HCT116 (cell line): ENCODE data around the gene FAXC. TPM values are rescaled to one million over a fixed set of nuclear protein-coding genes. Genes with fewer than 3 reads are reported as not detected.

ENCODE experiments used
- ATAC-seq: fragments of 200-7000 bp; cut with Tn5 transposase; 2 replicates; pipeline ENCODE4 v1.9.1; 2020; ENCODE audit warnings: mild to moderate bottlenecking, moderate library complexity
- BruUV-seq: library from RNA; stranded (reverse); fragments of 400-500 nt; replicated peaks from 2 replicates; lab custom pipeline; 2021; lab: Mats Ljungman, UMichigan
- CTCF ChIA-PET: fragments of 300-600 bp; sonication (Branson Sonifier 250); formaldehyde crosslinking; loops from one replicate; lab custom pipeline; 2021; ENCODE audit warnings: antibody characterized with exemption; lab: Charles Lee
- POLR2A ChIA-PET: fragments of 300-600, 350-600 bp; sonication (Branson Sonifier 250); formaldehyde crosslinking; loops from one replicate; lab custom pipeline; 2021; ENCODE audit warnings: antibody characterized with exemption; lab: Charles Lee
- RAD21 ChIA-PET, 2 experiments: fragments of 300-600 bp; sonication (Branson Sonifier 250); formaldehyde crosslinking; loops; one replicate each; lab custom pipeline; 2023; ENCODE audit warnings: low total read pairs in 2 of 2; ENCODE audit not compliant: uncharacterized antibody in 2 of 2, unreplicated experiment in 2 of 2, low non-redundant PET in 1 of 2; lab: Charles Lee
- DNase-seq: peaks from one replicate; pipeline ENCODE4 v3.0.0-alpha.2; 2010; ENCODE audit warnings: low read depth, low spot score
- H2AFZ ChIP-seq: fragments of 200-600 bp; shearing (Covaris generic), sonication (generic); 2 replicates; pipeline ENCODE4 v1.6.1; 2017; ENCODE audit warnings: low read depth, mixed run types, mixed read lengths, antibody characterized with exemption, low read length; ENCODE audit not compliant: poor library complexity, severe bottlenecking
- H3K27ac ChIP-seq: 2 replicates; pipeline ENCODE4 v1.5.1; 2012; ENCODE audit warnings: low read depth, low read length
- H3K27me3 ChIP-seq: fragments of 200-600 bp; sonication (generic); 2 replicates; pipeline ENCODE4 v1.6.1; 2016; ENCODE audit warnings: mixed run types, low read length, mixed read lengths; ENCODE audit not compliant: insufficient read depth
- H3K36me3 ChIP-seq, 2 experiments: fragments of 200-500 bp in 1 of 2; fragments of 200-600 bp in 1 of 2; sonication (Bioruptor generic) in 1 of 2; sonication (generic) in 1 of 2; 2 replicates each; pipeline versions ENCODE4 v1.5.1 to v1.6.1; 2014 to 2016; ENCODE audit warnings: low read length in 2 of 2, inconsistent platforms in 1 of 2, mixed read lengths in 1 of 2, mixed run types in 1 of 2; ENCODE audit not compliant: insufficient read depth in 2 of 2, control insufficient read depth in 1 of 2
- H3K4me1 ChIP-seq, 2 experiments: fragments of 200-600 bp in 1 of 2; sonication (generic) in 1 of 2; 2 replicates each; pipeline versions ENCODE4 v1.5.1 to v1.6.1; 2012 to 2017; ENCODE audit warnings: low read length in 2 of 2, inconsistent platforms in 1 of 2, mild to moderate bottlenecking in 1 of 2, mixed read lengths in 1 of 2, mixed run types in 1 of 2, moderate library complexity in 1 of 2; ENCODE audit not compliant: insufficient read depth in 2 of 2, control insufficient read depth in 1 of 2
- H3K4me2 ChIP-seq: fragments of 200-600 bp; sonication (generic); 2 replicates; pipeline ENCODE4 v1.6.1; 2017; ENCODE audit warnings: mixed run types, low read length, mixed read lengths
- H3K4me3 ChIP-seq, 2 experiments: fragments of 200-600 bp in 1 of 2; sonication (generic) in 1 of 2; replicated peaks in 1 of 2; 2 replicates each; pipeline ENCODE4 v1.5.1; 2011 to 2016; ENCODE audit warnings: low read length in 2 of 2, control low read depth in 1 of 2, low read depth in 1 of 2, mild to moderate bottlenecking in 1 of 2, mixed read lengths in 1 of 2, mixed run types in 1 of 2
- H3K79me2 ChIP-seq: fragments of 200-600 bp; sonication (generic); 2 replicates; pipeline ENCODE4 v1.6.1; 2017; ENCODE audit warnings: mild to moderate bottlenecking, mixed run types, low read length, moderate library complexity, mixed read lengths; ENCODE audit not compliant: insufficient read depth
- H3K9ac ChIP-seq: fragments of 200-600 bp; sonication (generic); 2 replicates; pipeline ENCODE4 v1.6.1; 2016; ENCODE audit warnings: low read length, mixed read lengths
- H3K9me2 ChIP-seq: fragments of 200-600 bp; sonication (generic), shearing (Covaris generic); 2 replicates; pipeline ENCODE4 v1.6.1; 2017; ENCODE audit warnings: mixed run types, mild to moderate bottlenecking, moderate library complexity; ENCODE audit not compliant: insufficient read depth
- H3K9me3 ChIP-seq, 2 experiments: fragments of 200-500 bp in 1 of 2; fragments of 200-600 bp in 1 of 2; sonication (Bioruptor generic) in 1 of 2; sonication (generic) in 1 of 2; 2 replicates each; pipeline ENCODE4 v1.6.1; 2014 to 2017; ENCODE audit warnings: low read length in 2 of 2, mixed read lengths in 2 of 2, inconsistent platforms in 1 of 2, low read depth in 1 of 2, mild to moderate bottlenecking in 1 of 2, mixed run types in 1 of 2, moderate library complexity in 1 of 2; ENCODE audit not compliant: control insufficient read depth in 1 of 2, insufficient read depth in 1 of 2
- H4K20me1 ChIP-seq: fragments of 200-600 bp; sonication (generic), shearing (Covaris generic); 2 replicates; pipeline ENCODE4 v1.6.1; 2017; ENCODE audit warnings: mixed run types, mild to moderate bottlenecking, moderate library complexity; ENCODE audit not compliant: insufficient read depth
- CBX3 ChIP-seq: IDR thresholded peaks from 2 replicates; pipeline ENCODE4 v1.6.1; 2012; ENCODE audit warnings: low read depth
- CEBPB ChIP-seq: IDR thresholded peaks from 2 replicates; pipeline ENCODE4 v1.6.1; 2012; ENCODE audit warnings: low read depth
- EGR1 ChIP-seq: IDR thresholded peaks from 2 replicates; pipeline ENCODE4 v1.6.1; 2012; ENCODE audit warnings: low read depth
- ELF1 ChIP-seq: IDR thresholded peaks from 2 replicates; pipeline ENCODE4 v1.6.1; 2012; ENCODE audit warnings: low read depth, borderline replicate concordance
- EZH2 ChIP-seq: fragments of 200-600 bp; sonication (generic); IDR thresholded peaks from 2 replicates; pipeline ENCODE4 v1.6.1; 2017; ENCODE audit warnings: antibody characterized with exemption, mixed run types
- EZH2phosphoT487 ChIP-seq: fragments of 200-600 bp; IDR thresholded peaks from 2 replicates; pipeline ENCODE4 v1.6.1; 2018; ENCODE audit warnings: antibody characterized with exemption, borderline replicate concordance
- FOSL1 ChIP-seq: IDR thresholded peaks from 2 replicates; pipeline ENCODE4 v1.6.1; 2012; ENCODE audit warnings: low read depth
- RAD21 ChIP-seq: IDR thresholded peaks from 2 replicates; pipeline ENCODE4 v1.6.1; 2012; ENCODE audit warnings: low read depth, mild to moderate bottlenecking
- SIN3A ChIP-seq: IDR thresholded peaks from 2 replicates; pipeline ENCODE4 v1.6.1; 2012; ENCODE audit warnings: low read depth
- TCF7L2 ChIP-seq: IDR thresholded peaks from 2 replicates; pipeline ENCODE4 v1.7.0; 2011; ENCODE audit warnings: borderline replicate concordance, inconsistent platforms; ENCODE audit not compliant: insufficient read depth, insufficient read length; ENCODE audit errors: extremely low read depth
- YY1 ChIP-seq: IDR thresholded peaks from 2 replicates; pipeline ENCODE4 v1.6.1; 2011; ENCODE audit warnings: low read length, low read depth, moderate library complexity, mild to moderate bottlenecking; ENCODE audit not compliant: insufficient replicate concordance; ENCODE audit errors: extremely low read depth
- ZFX ChIP-seq: fragments of 450-650 bp; IDR thresholded peaks from 2 replicates; pipeline ENCODE4 v1.6.1; 2017
- intact Hi-C: fragments of 100-400 bp; cut with micrococcal nuclease; formaldehyde crosslinking; loops from 2 replicates; pipeline ENCODE4 v1.10.0; 2022
- total RNA-seq: library from RNA; stranded (reverse); gene quantifications from one replicate; pipeline ENCODE4 v1.2.1, GENCODE V29; 2021; ENCODE audit not compliant: unreplicated experiment
- TF ChIP-seq, protein P1 (sequence below), 3 experiments: fragments of 200-600 bp in 1 of 3; sonication (generic) in 1 of 3; IDR thresholded peaks in 2 of 3; conservative IDR thresholded peaks in 1 of 3; 2 replicates each; pipeline ENCODE4 v1.5.1; 2012 to 2017; ENCODE audit warnings: low read depth in 2 of 3, low read length in 2 of 3, antibody characterized with exemption in 1 of 3, borderline replicate concordance in 1 of 3, control low read depth in 1 of 3, mild to moderate bottlenecking in 1 of 3, mixed read lengths in 1 of 3, mixed run types in 1 of 3, moderate library complexity in 1 of 3; ENCODE audit not compliant: insufficient read depth in 1 of 3
- TF ChIP-seq, protein P2 (sequence below): IDR thresholded peaks from 2 replicates; pipeline ENCODE4 v1.6.1; 2011; ENCODE audit warnings: mild to moderate bottlenecking, low read length, moderate library complexity; ENCODE audit not compliant: insufficient replicate concordance; ENCODE audit errors: extremely low read depth
- TF ChIP-seq, protein P3 (sequence below): IDR thresholded peaks from 2 replicates; pipeline ENCODE4 v1.6.1; 2012

Gene FAXC
- total RNA-seq, 1 experiment from 2014 or later = 4.7 TPM

GRCh38 chr6:99346595-99346994 is 2.9 kb downstream of the FAXC start:
- Histone ChIP-seq H3K9me3 (no peaks in the 10 kb centered on the region), H3K4me2 (no peak overlapping the region), H3K4me1 (peaks cover 8 to 24% of the 10 kb centered on the region in 2 experiments; a peak in 3 of 4 replicates), H3K79me2 (no peaks in the 10 kb centered on the region), H3K27ac (no peak overlapping the region), H3K36me3 (no peaks in the 10 kb centered on the region), H3K27me3 (no peaks in the 10 kb centered on the region), H3K9me2 (no peaks in the 10 kb centered on the region), H4K20me1 (no peaks in the 10 kb centered on the region), H2AFZ (no peak overlapping the region), H3K4me3 (no peak overlapping the region), H3K9ac (no peak overlapping the region)
- RAD21 ChIA-PET = no interaction called here
- ATAC-seq = no peak
- no TSS peak for BruUV-seq
- intact Hi-C loops = no loop called here
- POLR2A ChIA-PET = no interaction called here
- no peak for DNase-seq
- TF ChIP-seq SIN3A = no peak
- TF ChIP-seq, protein P1, sequence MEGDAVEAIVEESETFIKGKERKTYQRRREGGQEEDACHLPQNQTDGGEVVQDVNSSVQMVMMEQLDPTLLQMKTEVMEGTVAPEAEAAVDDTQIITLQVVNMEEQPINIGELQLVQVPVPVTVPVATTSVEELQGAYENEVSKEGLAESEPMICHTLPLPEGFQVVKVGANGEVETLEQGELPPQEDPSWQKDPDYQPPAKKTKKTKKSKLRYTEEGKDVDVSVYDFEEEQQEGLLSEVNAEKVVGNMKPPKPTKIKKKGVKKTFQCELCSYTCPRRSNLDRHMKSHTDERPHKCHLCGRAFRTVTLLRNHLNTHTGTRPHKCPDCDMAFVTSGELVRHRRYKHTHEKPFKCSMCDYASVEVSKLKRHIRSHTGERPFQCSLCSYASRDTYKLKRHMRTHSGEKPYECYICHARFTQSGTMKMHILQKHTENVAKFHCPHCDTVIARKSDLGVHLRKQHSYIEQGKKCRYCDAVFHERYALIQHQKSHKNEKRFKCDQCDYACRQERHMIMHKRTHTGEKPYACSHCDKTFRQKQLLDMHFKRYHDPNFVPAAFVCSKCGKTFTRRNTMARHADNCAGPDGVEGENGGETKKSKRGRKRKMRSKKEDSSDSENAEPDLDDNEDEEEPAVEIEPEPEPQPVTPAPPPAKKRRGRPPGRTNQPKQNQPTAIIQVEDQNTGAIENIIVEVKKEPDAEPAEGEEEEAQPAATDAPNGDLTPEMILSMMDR (IDR thresholded peaks at IDR 0.05 in 2 of 3, conservative IDR thresholded peaks at IDR 0.05 in 1 of 3; ENCODE audit: borderline replicate concordance in 1 of 3, insufficient read depth in 1 of 3, low read depth in 2 of 3, low read length in 2 of 3) = no peak
- TF ChIP-seq, protein P2, sequence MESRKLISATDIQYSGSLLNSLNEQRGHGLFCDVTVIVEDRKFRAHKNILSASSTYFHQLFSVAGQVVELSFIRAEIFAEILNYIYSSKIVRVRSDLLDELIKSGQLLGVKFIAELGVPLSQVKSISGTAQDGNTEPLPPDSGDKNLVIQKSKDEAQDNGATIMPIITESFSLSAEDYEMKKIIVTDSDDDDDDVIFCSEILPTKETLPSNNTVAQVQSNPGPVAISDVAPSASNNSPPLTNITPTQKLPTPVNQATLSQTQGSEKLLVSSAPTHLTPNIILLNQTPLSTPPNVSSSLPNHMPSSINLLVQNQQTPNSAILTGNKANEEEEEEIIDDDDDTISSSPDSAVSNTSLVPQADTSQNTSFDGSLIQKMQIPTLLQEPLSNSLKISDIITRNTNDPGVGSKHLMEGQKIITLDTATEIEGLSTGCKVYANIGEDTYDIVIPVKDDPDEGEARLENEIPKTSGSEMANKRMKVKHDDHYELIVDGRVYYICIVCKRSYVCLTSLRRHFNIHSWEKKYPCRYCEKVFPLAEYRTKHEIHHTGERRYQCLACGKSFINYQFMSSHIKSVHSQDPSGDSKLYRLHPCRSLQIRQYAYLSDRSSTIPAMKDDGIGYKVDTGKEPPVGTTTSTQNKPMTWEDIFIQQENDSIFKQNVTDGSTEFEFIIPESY = no peak
- no peak for TF ChIP-seq YY1
- TF ChIP-seq ZFX = no peak
- no peak for TF ChIP-seq EZH2
- TF ChIP-seq, protein P3, sequence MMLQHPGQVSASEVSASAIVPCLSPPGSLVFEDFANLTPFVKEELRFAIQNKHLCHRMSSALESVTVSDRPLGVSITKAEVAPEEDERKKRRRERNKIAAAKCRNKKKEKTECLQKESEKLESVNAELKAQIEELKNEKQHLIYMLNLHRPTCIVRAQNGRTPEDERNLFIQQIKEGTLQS = no peak
- TF ChIP-seq RAD21 = no peak
- TF ChIP-seq ELF1 = no peak
- no peak for TF ChIP-seq EGR1
- no peak for TF ChIP-seq TCF7L2
- no peak for TF ChIP-seq EZH2phosphoT487
- no peak for TF ChIP-seq CEBPB
- no peak for TF ChIP-seq CBX3
- no peak for TF ChIP-seq FOSL1
- CTCF ChIA-PET = interaction anchor here (1.2 to 1.7 kb wide), 2 partner anchors 9 to 12 kb away, joined by 4 read pairs; no protein-coding TSS in a partner anchor
